ENCODE measurements around the gene TMEM183A.

TMEM183A gene

GRCh38 chr1:203034422-203035110 is 27.4 kb downstream of the TMEM183A start:
- DNase-seq (ENCODE audit: low spot score in 2 of 2): no peak
- Mint-ChIP-seq H3K9me3 (no peaks in the 10 kb centered on the region), H3K36me3 (peaks cover 15% of the 10 kb centered on the region), H3K4me3 (no peak overlapping the region), H3K4me1 (peaks cover 27% of the 10 kb centered on the region), H3K27ac (no peak overlapping the region)
- no peak for ATAC-seq

- no peaks in the 10 kb centered on the region for H3K9me3 Mint-ChIP-seq
- peaks cover 22% of the 10 kb centered on the region for H3K36me3 Mint-ChIP-seq
- H3K4me3 Mint-ChIP-seq: no peak overlapping the region
- no peak for ATAC-seq
- no peak overlapping the region for H3K27ac Mint-ChIP-seq
- DNase-seq (ENCODE audit: low spot score in 2 of 2): no peak
- peaks cover 28% of the 10 kb centered on the region for H3K4me1 Mint-ChIP-seq
These were observed 28.2 kb downstream of the TMEM183A start for GRCh38 chr1:203035111-203036000.

- Mint-ChIP-seq H3K36me3 (peaks cover 22% of the 10 kb centered on the region), H3K4me3 (no peak overlapping the region), H3K27ac (no peak overlapping the region), H3K9me3 (no peaks in the 10 kb centered on the region), H3K4me1 (peaks cover 28% of the 10 kb centered on the region)
- DNase-seq (ENCODE audit: low spot score in 2 of 2) (no peak), ATAC-seq (no peak)
These were observed 29.0 kb downstream of the TMEM183A start for GRCh38 chr1:203036135-203036534.

GRCh38 chr1:203036537-203036936 is 29.4 kb downstream of the TMEM183A start:
- peaks cover 28% of the 10 kb centered on the region for H3K4me1 Mint-ChIP-seq
- H3K9me3 Mint-ChIP-seq: no peaks in the 10 kb centered on the region
- H3K36me3 Mint-ChIP-seq: peaks cover 22% of the 10 kb centered on the region
- no peak overlapping the region for H3K27ac Mint-ChIP-seq
- H3K4me3 Mint-ChIP-seq: no peak overlapping the region
- DNase-seq (ENCODE audit: low spot score in 2 of 2): no peak
- no peak for ATAC-seq

GRCh38 chr1:203037509-203038190 is 30.5 kb downstream of the TMEM183A start:
- DNase-seq (ENCODE audit: low spot score in 2 of 2) (no peak), ATAC-seq (no peak)
- Mint-ChIP-seq H3K27ac (no peak overlapping the region), H3K9me3 (no peaks in the 10 kb centered on the region), H3K36me3 (peaks cover 27% of the 10 kb centered on the region), H3K4me3 (no peak overlapping the region), H3K4me1 (peaks cover 28% of the 10 kb centered on the region)

- DNase-seq (ENCODE audit: low spot score in 2 of 2) (no peak), ATAC-seq (peak; percentile 66)
These were observed 31.1 kb downstream of the TMEM183A start for GRCh38 chr1:203038217-203038741.

GRCh38 chr1:203038891-203039608 is 31.9 kb downstream of the TMEM183A start:
- peaks cover 36% of the 10 kb centered on the region for H3K36me3 Mint-ChIP-seq
- no peak overlapping the region for H3K4me3 Mint-ChIP-seq
- peaks cover 28% of the 10 kb centered on the region for H3K4me1 Mint-ChIP-seq
- ATAC-seq: peak; percentile 66
- H3K9me3 Mint-ChIP-seq: no peaks in the 10 kb centered on the region
- no peak overlapping the region for H3K27ac Mint-ChIP-seq
- DNase-seq (ENCODE audit: low spot score in 2 of 2): peak; percentile 35 to 79

More at GRCh38 chr1:203038217-203038741, 31.1 kb downstream of the TMEM183A start:
- H3K4me3 Mint-ChIP-seq: no peak overlapping the region
- H3K9me3 Mint-ChIP-seq: no peaks in the 10 kb centered on the region
- H3K4me1 Mint-ChIP-seq: peaks cover 28% of the 10 kb centered on the region
- H3K27ac Mint-ChIP-seq: no peak overlapping the region
- H3K36me3 Mint-ChIP-seq: peaks cover 31% of the 10 kb centered on the region

GRCh38 chr1:203039609-203040512 is 32.7 kb downstream of the TMEM183A start:
- H3K4me1 Mint-ChIP-seq: peaks cover 28% of the 10 kb centered on the region
- no peak overlapping the region for H3K27ac Mint-ChIP-seq
- no peak for ATAC-seq
- H3K9me3 Mint-ChIP-seq: no peaks in the 10 kb centered on the region
- no peak for DNase-seq (ENCODE audit: low spot score in 2 of 2)
- no peak overlapping the region for H3K4me3 Mint-ChIP-seq
- peaks cover 39% of the 10 kb centered on the region for H3K36me3 Mint-ChIP-seq

GRCh38 chr1:203040513-203041275 is 33.5 kb downstream of the TMEM183A start:
- DNase-seq (ENCODE audit: low spot score in 2 of 2): no peak
- H3K36me3 Mint-ChIP-seq: peaks cover 46% of the 10 kb centered on the region

GRCh38 chr1:203041351-203041932 is 34.3 kb downstream of the TMEM183A start:
- DNase-seq (ENCODE audit: low spot score in 2 of 2) (no peak), ATAC-seq (peak; percentile 6)
- Mint-ChIP-seq H3K9me3 (no peaks in the 10 kb centered on the region), H3K27ac (no peak overlapping the region), H3K36me3 (peaks cover 50% of the 10 kb centered on the region), H3K4me3 (no peak overlapping the region), H3K4me1 (peaks cover 21% of the 10 kb centered on the region)

More at GRCh38 chr1:203040513-203041275, 33.5 kb downstream of the TMEM183A start:
- H3K4me3 Mint-ChIP-seq: no peak overlapping the region
- H3K9me3 Mint-ChIP-seq: no peaks in the 10 kb centered on the region
- no peak overlapping the region for H3K27ac Mint-ChIP-seq
- peaks cover 21% of the 10 kb centered on the region for H3K4me1 Mint-ChIP-seq
- ATAC-seq: no peak

GRCh38 chr1:203043830-203044545 is 36.8 kb downstream of the TMEM183A start:
- Mint-ChIP-seq H3K36me3 (peaks cover 51% of the 10 kb centered on the region), H3K4me1 (peaks cover 7% of the 10 kb centered on the region), H3K9me3 (no peaks in the 10 kb centered on the region), H3K4me3 (no peak overlapping the region), H3K27ac (peak overlapping the region; percentile 64)
- ATAC-seq (no peak), DNase-seq (ENCODE audit: low spot score in 2 of 2) (no peak)

- H3K27ac Mint-ChIP-seq: peak overlapping the region; percentile 64
- no peak for DNase-seq (ENCODE audit: low spot score in 2 of 2)
- no peak for ATAC-seq
- no peaks in the 10 kb centered on the region for H3K9me3 Mint-ChIP-seq
- peaks cover 44% of the 10 kb centered on the region for H3K36me3 Mint-ChIP-seq
- H3K4me3 Mint-ChIP-seq: no peak overlapping the region
- H3K4me1 Mint-ChIP-seq: no peaks in the 10 kb centered on the region
These were observed 37.5 kb downstream of the TMEM183A start for GRCh38 chr1:203044546-203045250.
